ENCODE results near the gene NAA25.

Gene NAA25

GRCh38 chr12:112025808-112026375 lies 82.7 kb downstream of the NAA25 start:
- Histone ChIP-seq H3K9me3 (no peaks in the 10 kb centered on the region), H3K27me3 (no peaks in the 10 kb centered on the region), H3K36me3 (peaks cover 86% of the 10 kb centered on the region), H3K4me3 (ENCODE audit: low read depth, low read length) (no peak overlapping the region), H3K4me1 (no peaks in the 10 kb centered on the region)
- DNase-seq: no peak
- no peak for TF ChIP-seq CTCF (IDR thresholded peaks at IDR 0.05; ENCODE audit: low read depth, low read length)

GRCh38 chr12:112023759-112024396 lies 84.7 kb downstream of the NAA25 start:
- no peaks in the 10 kb centered on the region for H3K27me3 ChIP-seq
- TF ChIP-seq CTCF (IDR thresholded peaks at IDR 0.05; ENCODE audit: low read depth, low read length): no peak
- peaks cover 83% of the 10 kb centered on the region for H3K36me3 ChIP-seq
- no peaks in the 10 kb centered on the region for H3K4me1 ChIP-seq
- DNase-seq: no peak
- no peaks in the 10 kb centered on the region for H3K9me3 ChIP-seq
- H3K4me3 ChIP-seq (ENCODE audit: low read depth, low read length): no peak overlapping the region

GRCh38 chr12:112022241-112023016 lies 86.2 kb downstream of the NAA25 start:
- Histone ChIP-seq H3K36me3 (peaks cover 74% of the 10 kb centered on the region), H3K27me3 (no peaks in the 10 kb centered on the region), H3K4me1 (no peaks in the 10 kb centered on the region), H3K4me3 (ENCODE audit: low read depth, low read length) (no peak overlapping the region), H3K9me3 (no peaks in the 10 kb centered on the region)
- no peak for DNase-seq
- no peak for TF ChIP-seq CTCF (IDR thresholded peaks at IDR 0.05; ENCODE audit: low read depth, low read length)

GRCh38 chr12:112020947-112021457 lies 87.6 kb downstream of the NAA25 start:
- Histone ChIP-seq H3K4me1 (no peaks in the 10 kb centered on the region), H3K9me3 (no peaks in the 10 kb centered on the region), H3K27me3 (no peaks in the 10 kb centered on the region), H3K4me3 (ENCODE audit: low read depth, low read length) (no peak overlapping the region), H3K36me3 (peaks cover 66% of the 10 kb centered on the region)
- no peak for DNase-seq
- no peak for TF ChIP-seq CTCF (IDR thresholded peaks at IDR 0.05; ENCODE audit: low read depth, low read length)

- no peaks in the 10 kb centered on the region for H3K9me3 ChIP-seq
- TF ChIP-seq CTCF (IDR thresholded peaks at IDR 0.05; ENCODE audit: low read depth, low read length): no peak
- no peak overlapping the region for H3K4me3 ChIP-seq (ENCODE audit: low read depth, low read length)
- no peaks in the 10 kb centered on the region for H3K4me1 ChIP-seq
- DNase-seq: no peak
- H3K36me3 ChIP-seq: peaks cover 59% of the 10 kb centered on the region
- H3K27me3 ChIP-seq: no peaks in the 10 kb centered on the region
These were observed 89.9 kb downstream of the NAA25 start for GRCh38 chr12:112018571-112019237.

All from BE2C (cell line).